ENCODE results near the gene RNF128. TPM values are rescaled to one million over a fixed set of nuclear protein-coding genes. Genes with fewer than 3 reads are reported as not detected.
A peak's percentile ranks its signal among the peaks of the same experiment; 100 is the strongest.

The RNF128 gene
- total and polyA plus RNA-seq, 2 of the 13 experiments (the other 11 are each of a cell fraction or from before 2014, with no cell fraction given): 18.5 to 43.5 TPM

GRCh38 chrX:106725931-106726330 is 570 bp upstream of the RNF128 start:
- TF ChIP-seq RFX5 (IDR thresholded peaks at IDR 0.05; ENCODE audit: low read depth, low read length) (no peak), ZNF281 (CRISPR knock-in tag; IDR thresholded peaks at IDR 0.05; ENCODE audit: borderline replicate concordance) (0 out of 2 replicates have a peak, but pooled peaks have one; percentile 24), ZNF670 (CRISPR knock-in tag; IDR thresholded peaks at IDR 0.05; ENCODE audit: borderline replicate concordance) (no peak)
- CTCF ChIA-PET (ENCODE audit: low intra/inter-chr PET ratio, low total read pairs): no interaction called here
- peak overlapping the region; percentile 54 for H2AFZ ChIP-seq (ENCODE audit: low read length)
- POLR2A ChIA-PET: interaction anchor here (0.8 to 1.9 kb wide), 7 partner anchors 9 to 717 kb away, joined by 3 to 28 read pairs (median 4); no protein-coding TSS in a partner anchor
- no peak for DNase-seq (ENCODE audit: low spot score)
- H3K9me3 ChIP-seq (ENCODE audit: low read length): no peaks in the 10 kb centered on the region
- intact Hi-C loops (cut with micrococcal nuclease; ENCODE audit: unreplicated experiment) (no loop called here), in situ Hi-C loops (cut with HindIII; ENCODE audit: extremely low pct_ligation_motif_present, low pct_unique_long_range_greater_than_20kb) (no loop called here)
- H3K79me2 ChIP-seq (ENCODE audit: insufficient read depth, low read length): peaks cover 50% of the 10 kb centered on the region
- H3K36me3 ChIP-seq (replicated peaks in 1 of 2; ENCODE audit: control insufficient read depth in 1 of 2, insufficient read depth in 2 of 2, low read length in 2 of 2): no peaks in the 10 kb centered on the region
- H3K9ac ChIP-seq (ENCODE audit: insufficient read depth, low read depth, low read length): peak overlapping the region; percentile 85
- no TSS peak for BruUV-seq (replicated peaks)
- no peaks in the 10 kb centered on the region; a peak in 1 of 5 replicates for H3K27me3 ChIP-seq (ENCODE audit: control insufficient read depth in 1 of 2, insufficient read depth in 2 of 2, low read length in 2 of 2)
- H3K4me3 ChIP-seq (replicated peaks in 1 of 3; ENCODE audit: insufficient read depth in 1 of 3, low read depth in 2 of 3, low read length in 3 of 3): peak overlapping the region; percentile 82 to 88 (median 85)
- peaks cover 4% of the 10 kb centered on the region; the same call in 1 of the 2 replicates for H4K20me1 ChIP-seq (ENCODE audit: insufficient read depth, low read length)
- FAIRE-seq: no peak
- H3K27ac ChIP-seq (ENCODE audit: extremely low read length, insufficient read depth, low read length): peak overlapping the region; percentile 77
- peak overlapping the region; percentile 84 for H3K4me2 ChIP-seq (ENCODE audit: low read depth, low read length)
- WGBS (ENCODE audit: low lambda C conversion rate): 7% methylated on average over 8 of the region's 8 CpGs
- ATAC-seq: peak; percentile 32
- H3K4me1 ChIP-seq (ENCODE audit: insufficient read depth, low read length): 0 out of 2 replicates have a peak, but pooled peaks cover 4% of the 10 kb centered on the region

GRCh38 chrX:106728337-106728736 is 1.8 kb downstream of the RNF128 start:
- DNase-seq (ENCODE audit: low spot score) (no peak), FAIRE-seq (no peak), ATAC-seq (no peak)
- Histone ChIP-seq H3K27ac (ENCODE audit: extremely low read length, insufficient read depth, low read length) (peak overlapping the region; percentile 77), H4K20me1 (ENCODE audit: insufficient read depth, low read length) (peaks cover 4% of the 10 kb centered on the region; the same call in 1 of the 2 replicates), H3K4me3 (replicated peaks in 1 of 3; ENCODE audit: insufficient read depth in 1 of 3, low read depth in 2 of 3, low read length in 3 of 3) (peak overlapping the region; percentile 82 to 88 (median 85)), H3K9ac (ENCODE audit: insufficient read depth, low read depth, low read length) (peak overlapping the region; percentile 85), H3K27me3 (ENCODE audit: control insufficient read depth in 1 of 2, insufficient read depth in 2 of 2, low read length in 2 of 2) (no peaks in the 10 kb centered on the region; a peak in 1 of 5 replicates), H3K79me2 (ENCODE audit: insufficient read depth, low read length) (peaks cover 74% of the 10 kb centered on the region), H2AFZ (ENCODE audit: low read length) (no peak overlapping the region), H3K4me1 (ENCODE audit: insufficient read depth, low read length) (peaks cover 19% of the 10 kb centered on the region), H3K36me3 (replicated peaks in 1 of 2; ENCODE audit: control insufficient read depth in 1 of 2, insufficient read depth in 2 of 2, low read length in 2 of 2) (no peaks in the 10 kb centered on the region), H3K9me3 (ENCODE audit: low read length) (no peaks in the 10 kb centered on the region), H3K4me2 (ENCODE audit: low read depth, low read length) (peak overlapping the region; percentile 84)
- TF ChIP-seq TMF1 (CRISPR knock-in tag; IDR thresholded peaks at IDR 0.05; ENCODE audit: low read depth): no peak
- peak; percentile 21; the same call in 1 of the 2 replicates for TF ChIP-seq RBFOX2 (IDR thresholded peaks at IDR 0.05; ENCODE audit: low read depth, low read length)
- TF ChIP-seq DRAP1 (CRISPR knock-in tag; IDR thresholded peaks at IDR 0.05): no peak
- TF ChIP-seq SAP130 (CRISPR knock-in tag; IDR thresholded peaks at IDR 0.05; ENCODE audit: low read depth): peak; percentile 16; the same call in 1 of the 2 replicates
- no TSS peak for BruUV-seq (replicated peaks)
- in situ Hi-C loops (cut with HindIII; ENCODE audit: extremely low pct_ligation_motif_present, low pct_unique_long_range_greater_than_20kb) (no loop called here), intact Hi-C loops (cut with micrococcal nuclease; ENCODE audit: unreplicated experiment) (no loop called here)
- 0% methylated on average over 2 of the region's 2 CpGs for WGBS (ENCODE audit: low lambda C conversion rate)
- CTCF ChIA-PET (ENCODE audit: low intra/inter-chr PET ratio, low total read pairs): no interaction called here
- POLR2A ChIA-PET: interaction anchor here (1.0 to 1.2 kb wide), 2 partner anchors 13 to 36 kb away, joined by 3 read pairs; no protein-coding TSS in a partner anchor

Data from HepG2 (cell line).